Prostate gland (tissue), 2 donors: Measurements from ENCODE around the gene MICALL2. TPM values are rescaled to one million over a fixed set of nuclear protein-coding genes. Genes with fewer than 3 reads are reported as not detected.

Source experiments
- DNase-seq: peaks from one replicate; pipeline ENCODE4 v3.0.0-alpha.2; 2019; ENCODE audit warnings: low spot score
- H3K27ac ChIP-seq, 2 donors: fragments of 200-600 bp; sonication (generic); 2 replicates each; pipeline ENCODE4 v1.5.1; 2017 to 2019
- H3K27me3 ChIP-seq: fragments of 200-600 bp; sonication (generic); replicated peaks from 2 replicates; pipeline ENCODE4 v1.5.1; 2019; ENCODE audit not compliant: insufficient read depth
- H3K36me3 ChIP-seq, 2 donors: fragments of 200-600 bp; sonication (generic); 1 replicate in 1 of 2; 2 replicates in 1 of 2; pipeline versions ENCODE4 v1.5.1 to v1.8.1; 2017 to 2019
- H3K4me1 ChIP-seq: fragments of 200-600 bp; sonication (generic); replicated peaks from 2 replicates; pipeline ENCODE4 v1.5.1; 2019
- H3K4me3 ChIP-seq, 2 donors: fragments of 200-600 bp; sonication (generic); 2 replicates each; pipeline ENCODE4 v1.5.1; 2017 to 2019
- H3K9me3 ChIP-seq: fragments of 200-600 bp; sonication (generic); 2 replicates; pipeline ENCODE4 v1.5.1; 2017
- POLR2A ChIP-seq: fragments of 450-650 bp; IDR thresholded peaks from one replicate; pipeline ENCODE4 v1.6.1; 2016; ENCODE audit warnings: antibody characterized with exemption, mild to moderate bottlenecking
- POLR2AphosphoS5 ChIP-seq: sonication (generic); formaldehyde crosslinking; IDR thresholded peaks from one replicate; pipeline ENCODE4 v1.6.1; 2017; ENCODE audit warnings: antibody characterized with exemption
- WGBS: methylation state at CpG from one replicate; pipeline ENCODE4 v1.1.5; 2018; 5-methylcytosine and 5-hydroxymethylcytosine counted together
- intact Hi-C: fragments of 100-400 bp; cut with DNase I; formaldehyde crosslinking; loops from one replicate; pipeline ENCODE4 v1.14.2; 2022
- total RNA-seq, 2 donors: library from RNA; depleted of rRNA; stranded (reverse); fragments of >200 nt; gene quantifications; one replicate each; pipeline ENCODE4 v1.1.0, GENCODE V29; 2016
- TF ChIP-seq, protein P1 (sequence below), 4 experiments: fragments of 200-600 bp in 2 of 4; fragments of 450-650 bp in 2 of 4; sonication (generic) in 2 of 4; IDR thresholded peaks; 1 replicate in 3 of 4; 2 replicates in 1 of 4; pipeline ENCODE4 v1.5.1; 2016 to 2019; ENCODE audit warnings: antibody characterized with exemption in 4 of 4, mild to moderate bottlenecking in 2 of 4, moderate library complexity in 2 of 4

MICALL2 gene
- total RNA-seq, 2 donors from 2014 or later, result 31.1 to 42.0 TPM

DNA sequence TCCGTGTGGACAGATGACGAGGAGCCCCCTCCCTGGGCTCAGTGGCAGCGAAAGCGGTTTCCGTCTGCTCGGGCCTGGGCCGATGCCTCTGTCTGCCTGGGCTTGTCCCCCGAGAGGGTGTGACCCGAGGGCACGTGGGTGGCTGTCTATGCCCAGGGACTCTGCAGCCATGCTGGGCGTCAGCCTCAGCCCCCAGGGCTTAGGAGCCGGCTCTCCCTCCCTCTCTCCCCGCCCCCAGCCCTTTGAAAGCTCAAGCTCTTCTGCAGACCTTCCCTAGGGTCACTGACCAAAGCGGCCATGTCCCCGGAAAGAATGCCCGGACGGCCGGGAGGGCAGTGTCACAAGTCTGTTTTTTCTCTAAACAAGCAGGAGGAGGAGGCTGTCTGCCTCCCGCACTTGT lies 7.1 kb downstream of the MICALL2 start:
- H3K4me3 ChIP-seq, result no peak overlapping the region
- intact Hi-C loops, result no loop called here
- peaks cover 8% of the 10 kb centered on the region for H3K4me1 ChIP-seq

DNA sequence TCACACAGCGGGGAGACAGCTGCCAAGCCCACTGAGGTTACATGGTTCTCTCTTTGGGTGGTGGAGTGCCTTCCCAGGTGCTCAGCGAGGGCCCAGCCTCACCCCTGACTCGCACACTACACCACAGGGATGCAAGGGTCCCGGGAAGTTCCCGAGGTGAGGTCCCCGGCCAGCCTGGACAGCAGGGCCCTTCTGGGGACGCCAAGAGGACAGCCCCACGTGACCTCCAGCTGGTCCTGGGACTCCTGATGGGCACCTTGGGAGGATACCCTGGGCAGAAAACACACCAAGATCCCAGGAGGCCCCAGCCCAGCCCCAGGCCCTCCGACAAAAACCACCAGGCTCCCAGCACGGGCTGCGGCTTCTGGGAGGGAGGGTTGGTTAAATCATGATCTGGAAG lies 8.3 kb downstream of the MICALL2 start:
- Histone ChIP-seq H3K4me1 (peaks cover 8% of the 10 kb centered on the region), H3K27me3 (no peaks in the 10 kb centered on the region), H3K36me3 (no peaks in the 10 kb centered on the region), H3K27ac (no peak overlapping the region), H3K4me3 (no peak overlapping the region), H3K9me3 (no peaks in the 10 kb centered on the region)
- intact Hi-C loops, result no loop called here
- WGBS, result 91% methylated on average over 10 of the region's 11 CpGs
- TF ChIP-seq POLR2A (no peak), POLR2AphosphoS5 (no peak)
- TF ChIP-seq, protein P1, sequence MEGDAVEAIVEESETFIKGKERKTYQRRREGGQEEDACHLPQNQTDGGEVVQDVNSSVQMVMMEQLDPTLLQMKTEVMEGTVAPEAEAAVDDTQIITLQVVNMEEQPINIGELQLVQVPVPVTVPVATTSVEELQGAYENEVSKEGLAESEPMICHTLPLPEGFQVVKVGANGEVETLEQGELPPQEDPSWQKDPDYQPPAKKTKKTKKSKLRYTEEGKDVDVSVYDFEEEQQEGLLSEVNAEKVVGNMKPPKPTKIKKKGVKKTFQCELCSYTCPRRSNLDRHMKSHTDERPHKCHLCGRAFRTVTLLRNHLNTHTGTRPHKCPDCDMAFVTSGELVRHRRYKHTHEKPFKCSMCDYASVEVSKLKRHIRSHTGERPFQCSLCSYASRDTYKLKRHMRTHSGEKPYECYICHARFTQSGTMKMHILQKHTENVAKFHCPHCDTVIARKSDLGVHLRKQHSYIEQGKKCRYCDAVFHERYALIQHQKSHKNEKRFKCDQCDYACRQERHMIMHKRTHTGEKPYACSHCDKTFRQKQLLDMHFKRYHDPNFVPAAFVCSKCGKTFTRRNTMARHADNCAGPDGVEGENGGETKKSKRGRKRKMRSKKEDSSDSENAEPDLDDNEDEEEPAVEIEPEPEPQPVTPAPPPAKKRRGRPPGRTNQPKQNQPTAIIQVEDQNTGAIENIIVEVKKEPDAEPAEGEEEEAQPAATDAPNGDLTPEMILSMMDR (IDR thresholded peaks at IDR 0.05), result no peak
- no peak for DNase-seq

More for the DNA sequence above, 7.1 kb downstream of the MICALL2 start:
- TF ChIP-seq POLR2AphosphoS5 (no peak), POLR2A (no peak)
- TF ChIP-seq, protein P1 (IDR thresholded peaks at IDR 0.05), result no peak
- 40% methylated on average over 17 of the region's 19 CpGs for WGBS
- H3K9me3 ChIP-seq, result no peaks in the 10 kb centered on the region
- no peaks in the 10 kb centered on the region for H3K36me3 ChIP-seq
- no peaks in the 10 kb centered on the region for H3K27me3 ChIP-seq
- peak; percentile 24 for DNase-seq
- H3K27ac ChIP-seq, result no peak overlapping the region

DNA sequence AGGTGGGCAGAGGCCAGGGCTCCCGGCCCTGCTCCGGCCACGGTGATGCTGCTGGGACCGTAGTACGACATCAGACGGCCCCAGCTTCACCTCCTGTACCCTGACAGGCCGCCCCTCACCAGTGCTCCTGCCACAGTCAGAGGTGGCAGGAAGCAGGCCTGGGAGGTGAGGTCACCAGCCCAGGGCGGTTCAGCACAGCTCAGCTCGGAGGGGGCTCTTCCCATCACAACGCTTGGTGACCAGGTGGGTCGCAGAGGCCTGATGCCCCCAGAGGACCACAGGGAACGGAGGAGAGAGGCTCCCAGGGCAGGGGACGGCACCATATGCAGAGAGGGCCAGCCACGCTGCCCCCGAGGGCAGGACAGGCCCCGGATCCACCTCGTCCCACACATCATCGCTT lies 8.8 kb downstream of the MICALL2 start:
- TF ChIP-seq POLR2A, result no peak
- no peak for TF ChIP-seq POLR2AphosphoS5
- TF ChIP-seq, protein P1 (IDR thresholded peaks at IDR 0.05), result no peak
- Histone ChIP-seq H3K4me3 (no peak overlapping the region), H3K4me1 (peaks cover 8% of the 10 kb centered on the region), H3K27me3 (no peaks in the 10 kb centered on the region), H3K9me3 (no peaks in the 10 kb centered on the region), H3K36me3 (no peaks in the 10 kb centered on the region), H3K27ac (no peak overlapping the region)
- no peak for DNase-seq
- 86% methylated on average over 18 of the region's 18 CpGs for WGBS
- intact Hi-C loops, result no loop called here

DNA sequence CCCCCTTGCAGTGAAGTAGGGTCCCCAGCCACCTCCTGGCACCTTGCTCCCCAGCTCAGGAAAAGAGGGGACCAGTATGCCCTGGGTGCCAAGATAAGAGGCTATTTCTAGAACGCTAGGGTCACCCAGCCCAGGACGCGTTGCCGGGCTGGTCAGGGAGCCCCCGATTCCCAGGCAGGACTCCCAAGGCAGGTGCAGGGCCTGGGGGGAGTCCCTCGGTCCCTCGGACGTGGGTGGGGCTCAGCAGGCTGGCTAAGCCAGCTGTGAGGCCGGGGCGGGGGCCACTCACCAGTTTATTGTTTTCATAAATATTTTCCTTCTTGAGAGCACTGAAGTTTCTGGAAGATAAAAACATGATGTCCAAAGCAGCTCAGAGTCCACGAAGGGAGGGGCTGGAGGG lies 9.3 kb downstream of the MICALL2 start:
- intact Hi-C loops, result no loop called here
- WGBS, result 79% methylated on average over 11 of the region's 11 CpGs
- no peak overlapping the region for H3K4me3 ChIP-seq
- TF ChIP-seq POLR2AphosphoS5, result no peak
- TF ChIP-seq, protein P1 (IDR thresholded peaks at IDR 0.05), result no peak
- TF ChIP-seq POLR2A, result no peak
- no peaks in the 10 kb centered on the region for H3K27me3 ChIP-seq
- no peaks in the 10 kb centered on the region for H3K36me3 ChIP-seq
- H3K4me1 ChIP-seq, result peaks cover 8% of the 10 kb centered on the region
- H3K27ac ChIP-seq, result no peak overlapping the region
- no peak for DNase-seq
- H3K9me3 ChIP-seq, result no peaks in the 10 kb centered on the region

DNA sequence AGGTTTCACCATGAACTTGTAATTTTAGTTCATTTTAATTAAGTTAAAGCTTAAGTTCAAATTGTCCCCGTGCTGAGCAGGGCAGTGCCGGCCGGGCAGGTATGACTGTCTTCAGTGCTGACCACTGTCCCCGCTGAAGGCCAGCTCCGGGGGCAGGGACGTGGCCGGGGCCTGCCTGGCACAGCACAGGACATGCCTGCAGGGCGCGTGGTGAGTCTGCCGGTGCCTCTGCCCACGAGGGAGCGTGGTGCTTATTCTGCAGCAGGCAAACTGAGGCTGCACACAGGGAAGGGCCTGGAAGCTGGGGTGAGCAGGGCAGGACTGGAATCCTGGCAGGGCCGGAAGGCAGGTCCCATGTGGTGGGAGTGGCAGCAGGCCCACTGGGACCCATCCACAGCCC lies 9.8 kb downstream of the MICALL2 start:
- no peak for DNase-seq
- Histone ChIP-seq H3K9me3 (no peaks in the 10 kb centered on the region), H3K4me1 (peaks cover 6% of the 10 kb centered on the region), H3K36me3 (no peaks in the 10 kb centered on the region), H3K27ac (no peak overlapping the region), H3K27me3 (no peaks in the 10 kb centered on the region), H3K4me3 (no peak overlapping the region)
- WGBS, result 82% methylated on average over 13 of the region's 13 CpGs
- TF ChIP-seq, protein P1 (IDR thresholded peaks at IDR 0.05), result no peak
- TF ChIP-seq POLR2A (no peak), POLR2AphosphoS5 (no peak)
- intact Hi-C loops, result no loop called here
